C4-2B (cell line): ENCODE data around the gene COL23A1.

ENCODE experiments used
- CTCF ChIP-seq: fragments of 450-650 bp; conservative IDR thresholded peaks from 2 replicates; pipeline ENCODE4 v1.5.1; 2017; ENCODE audit warnings: mild to moderate bottlenecking
- ZFX ChIP-seq: fragments of 450-650 bp; IDR thresholded peaks from 2 replicates; pipeline ENCODE4 v1.6.1; 2017

- TF ChIP-seq CTCF (no peak), ZFX (no peak)
These were observed 193.1 kb downstream of the COL23A1 start for GRCh38 chr5:178396796-178397720.
